Fibroblast of pulmonary artery (primary cell): Measurements from ENCODE around the gene OR1I1.

ENCODE experiments used
- DNase-seq: peaks from one replicate; pipeline ENCODE4 v3.0.0-alpha.2; 2010; ENCODE audit warnings: low read depth
- H3K4me3 ChIP-seq: replicated peaks from 2 replicates; pipeline ENCODE4 v1.5.1; 2011; ENCODE audit warnings: low read depth, mild to moderate bottlenecking, control low read depth, low read length, moderate library complexity
- TF ChIP-seq, protein P1 (sequence below): IDR thresholded peaks from 2 replicates; pipeline ENCODE4 v1.5.1; 2011; ENCODE audit warnings: mild to moderate bottlenecking, control low read depth, low read length, inconsistent platforms; ENCODE audit errors: missing control alignments

Gene OR1I1

DNA sequence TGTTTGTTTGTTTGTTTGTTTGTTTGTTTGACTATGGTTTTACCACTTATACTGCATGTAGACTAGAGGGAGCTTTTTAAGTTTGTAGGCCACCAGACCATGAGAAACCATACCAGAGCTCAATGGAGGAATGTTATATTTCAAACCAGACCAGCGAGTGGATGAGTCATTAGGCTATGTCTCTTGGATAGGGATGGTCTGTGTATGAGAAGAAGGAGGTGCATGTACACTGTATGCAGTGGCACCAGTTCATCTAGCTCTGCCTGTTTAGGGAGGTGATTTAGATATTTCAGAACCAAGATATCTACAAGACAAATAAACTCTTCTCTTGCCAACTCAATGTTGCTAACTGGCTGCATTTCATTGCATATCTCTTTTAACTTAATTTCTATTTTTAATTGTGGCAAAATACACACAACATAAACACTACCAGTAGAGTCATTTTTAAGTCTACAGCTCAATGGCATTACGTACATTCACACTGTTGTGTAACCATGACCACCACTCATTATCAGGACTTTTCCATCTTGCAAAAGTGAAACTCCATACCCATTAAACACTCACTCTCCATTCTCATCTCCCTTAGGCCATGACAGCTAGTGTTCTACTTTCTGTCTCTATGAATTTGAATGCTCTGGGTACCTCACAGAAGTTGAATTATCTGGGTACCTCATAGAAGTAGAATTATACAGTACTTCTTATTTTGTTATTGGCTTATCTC is 54.4 kb downstream of the OR1I1 start:
- TF ChIP-seq, protein P1, sequence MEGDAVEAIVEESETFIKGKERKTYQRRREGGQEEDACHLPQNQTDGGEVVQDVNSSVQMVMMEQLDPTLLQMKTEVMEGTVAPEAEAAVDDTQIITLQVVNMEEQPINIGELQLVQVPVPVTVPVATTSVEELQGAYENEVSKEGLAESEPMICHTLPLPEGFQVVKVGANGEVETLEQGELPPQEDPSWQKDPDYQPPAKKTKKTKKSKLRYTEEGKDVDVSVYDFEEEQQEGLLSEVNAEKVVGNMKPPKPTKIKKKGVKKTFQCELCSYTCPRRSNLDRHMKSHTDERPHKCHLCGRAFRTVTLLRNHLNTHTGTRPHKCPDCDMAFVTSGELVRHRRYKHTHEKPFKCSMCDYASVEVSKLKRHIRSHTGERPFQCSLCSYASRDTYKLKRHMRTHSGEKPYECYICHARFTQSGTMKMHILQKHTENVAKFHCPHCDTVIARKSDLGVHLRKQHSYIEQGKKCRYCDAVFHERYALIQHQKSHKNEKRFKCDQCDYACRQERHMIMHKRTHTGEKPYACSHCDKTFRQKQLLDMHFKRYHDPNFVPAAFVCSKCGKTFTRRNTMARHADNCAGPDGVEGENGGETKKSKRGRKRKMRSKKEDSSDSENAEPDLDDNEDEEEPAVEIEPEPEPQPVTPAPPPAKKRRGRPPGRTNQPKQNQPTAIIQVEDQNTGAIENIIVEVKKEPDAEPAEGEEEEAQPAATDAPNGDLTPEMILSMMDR: no peak
- H3K4me3 ChIP-seq: no peak overlapping the region
- DNase-seq: no peak

DNA sequence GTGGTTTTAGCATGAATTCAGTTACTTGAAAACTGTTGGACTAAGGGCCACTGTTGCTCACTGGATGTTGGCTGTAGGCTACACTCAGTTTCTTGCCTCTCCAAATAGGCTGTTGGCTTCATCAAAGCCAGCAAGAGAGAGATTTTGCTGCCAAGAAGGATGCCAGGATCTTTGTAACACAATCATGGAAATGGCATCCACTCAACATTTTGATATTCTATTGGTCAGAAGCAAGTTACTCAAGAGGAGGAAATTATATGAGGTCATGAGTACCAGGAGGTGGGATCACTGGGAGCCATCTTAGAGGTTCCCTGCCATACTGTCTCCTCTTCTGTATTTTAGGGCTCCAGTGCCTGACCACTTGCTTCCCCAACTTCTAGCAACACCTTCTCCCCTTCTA is 55.8 kb downstream of the OR1I1 start:
- DNase-seq: no peak
- no peak overlapping the region for H3K4me3 ChIP-seq
- TF ChIP-seq, protein P1: no peak

DNA sequence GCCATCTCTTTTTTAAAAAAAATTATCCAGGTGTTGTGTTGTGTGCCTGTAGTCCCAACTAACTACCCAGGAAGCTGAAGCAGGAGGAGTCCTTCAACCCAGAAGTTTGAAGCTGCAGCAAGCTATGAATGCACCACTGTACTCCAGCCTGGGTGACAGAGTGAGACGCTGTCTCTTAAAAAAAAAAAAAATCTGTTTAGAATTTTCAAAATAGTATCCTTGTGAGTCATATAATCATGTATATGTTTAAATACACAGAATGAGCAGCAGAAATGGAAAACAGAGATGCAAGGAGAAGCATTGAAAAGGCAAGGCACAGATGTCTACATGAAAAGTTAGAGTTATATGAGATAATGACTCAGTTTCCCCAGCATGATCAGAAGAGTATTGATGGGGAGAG is 56.4 kb downstream of the OR1I1 start:
- TF ChIP-seq, protein P1: no peak
- no peak overlapping the region for H3K4me3 ChIP-seq
- no peak for DNase-seq

DNA sequence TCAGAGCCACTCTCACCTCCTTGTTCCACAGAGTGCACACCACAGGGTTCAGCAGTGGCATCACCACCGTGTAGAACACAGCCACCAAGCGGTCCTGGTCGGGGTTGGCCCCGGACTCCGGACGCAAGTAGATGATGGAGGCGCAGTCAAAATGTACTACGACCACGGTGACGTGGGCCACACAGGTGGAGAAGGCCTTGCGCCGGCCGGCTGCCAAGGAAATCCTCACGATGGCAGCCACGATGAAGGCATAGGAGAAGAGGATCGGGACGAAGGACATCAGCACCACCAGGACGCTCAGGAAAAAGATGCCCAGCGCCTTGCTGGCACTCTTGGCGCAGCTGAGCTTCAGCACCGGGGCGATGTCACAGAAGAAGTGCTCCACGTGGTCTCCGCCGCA is 59.1 kb downstream of the OR1I1 start:
- no peak overlapping the region for H3K4me3 ChIP-seq
- TF ChIP-seq, protein P1: no peak
- DNase-seq: no peak

DNA sequence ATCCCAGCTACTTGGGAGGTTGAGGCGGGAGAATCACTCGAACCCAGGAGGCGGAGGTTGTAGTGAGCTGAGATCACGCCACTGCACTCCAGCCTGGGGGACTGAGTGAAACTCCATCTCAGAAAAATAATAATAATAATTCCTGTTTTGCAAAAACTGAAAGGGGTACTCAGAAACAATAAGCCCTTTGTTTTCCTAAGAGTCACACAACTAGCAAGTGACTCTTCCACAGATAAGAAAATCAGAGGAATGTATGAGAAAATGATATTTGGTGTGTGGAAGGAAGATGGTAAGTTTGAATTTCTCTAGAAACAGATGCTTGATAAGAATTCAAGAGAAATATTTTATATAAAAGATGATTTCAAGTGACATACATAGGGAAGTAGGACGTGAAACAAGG is 60.3 kb downstream of the OR1I1 start:
- DNase-seq: no peak
- no peak overlapping the region for H3K4me3 ChIP-seq
- TF ChIP-seq, protein P1: no peak
